ENCODE measurements around the gene GPR153. TPM values are rescaled to one million over a fixed set of nuclear protein-coding genes. Genes with fewer than 3 reads are reported as not detected.

GPR153 gene
- polyA plus RNA-seq, 1 of the 3 experiments (the other 2 are of a cell fraction), result 6.6 TPM

- TF ChIP-seq, protein P1, sequence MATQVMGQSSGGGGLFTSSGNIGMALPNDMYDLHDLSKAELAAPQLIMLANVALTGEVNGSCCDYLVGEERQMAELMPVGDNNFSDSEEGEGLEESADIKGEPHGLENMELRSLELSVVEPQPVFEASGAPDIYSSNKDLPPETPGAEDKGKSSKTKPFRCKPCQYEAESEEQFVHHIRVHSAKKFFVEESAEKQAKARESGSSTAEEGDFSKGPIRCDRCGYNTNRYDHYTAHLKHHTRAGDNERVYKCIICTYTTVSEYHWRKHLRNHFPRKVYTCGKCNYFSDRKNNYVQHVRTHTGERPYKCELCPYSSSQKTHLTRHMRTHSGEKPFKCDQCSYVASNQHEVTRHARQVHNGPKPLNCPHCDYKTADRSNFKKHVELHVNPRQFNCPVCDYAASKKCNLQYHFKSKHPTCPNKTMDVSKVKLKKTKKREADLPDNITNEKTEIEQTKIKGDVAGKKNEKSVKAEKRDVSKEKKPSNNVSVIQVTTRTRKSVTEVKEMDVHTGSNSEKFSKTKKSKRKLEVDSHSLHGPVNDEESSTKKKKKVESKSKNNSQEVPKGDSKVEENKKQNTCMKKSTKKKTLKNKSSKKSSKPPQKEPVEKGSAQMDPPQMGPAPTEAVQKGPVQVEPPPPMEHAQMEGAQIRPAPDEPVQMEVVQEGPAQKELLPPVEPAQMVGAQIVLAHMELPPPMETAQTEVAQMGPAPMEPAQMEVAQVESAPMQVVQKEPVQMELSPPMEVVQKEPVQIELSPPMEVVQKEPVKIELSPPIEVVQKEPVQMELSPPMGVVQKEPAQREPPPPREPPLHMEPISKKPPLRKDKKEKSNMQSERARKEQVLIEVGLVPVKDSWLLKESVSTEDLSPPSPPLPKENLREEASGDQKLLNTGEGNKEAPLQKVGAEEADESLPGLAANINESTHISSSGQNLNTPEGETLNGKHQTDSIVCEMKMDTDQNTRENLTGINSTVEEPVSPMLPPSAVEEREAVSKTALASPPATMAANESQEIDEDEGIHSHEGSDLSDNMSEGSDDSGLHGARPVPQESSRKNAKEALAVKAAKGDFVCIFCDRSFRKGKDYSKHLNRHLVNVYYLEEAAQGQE (IDR thresholded peaks at IDR 0.05; ENCODE audit: low read depth, low read length), result peak; percentile 100
- TF ChIP-seq ZBTB33 (IDR thresholded peaks at IDR 0.05; ENCODE audit: borderline replicate concordance, low read depth), result no peak
- TF ChIP-seq SMC3 (IDR thresholded peaks at IDR 0.05; ENCODE audit: low read depth, low read length), result peak; percentile 73
- TF ChIP-seq RAD21 (IDR thresholded peaks at IDR 0.05; ENCODE audit: low read length), result peak; percentile 67
Observed at GRCh38 chr1:6245086-6245868, 15.6 kb downstream of the GPR153 start (continued).

DNA sequence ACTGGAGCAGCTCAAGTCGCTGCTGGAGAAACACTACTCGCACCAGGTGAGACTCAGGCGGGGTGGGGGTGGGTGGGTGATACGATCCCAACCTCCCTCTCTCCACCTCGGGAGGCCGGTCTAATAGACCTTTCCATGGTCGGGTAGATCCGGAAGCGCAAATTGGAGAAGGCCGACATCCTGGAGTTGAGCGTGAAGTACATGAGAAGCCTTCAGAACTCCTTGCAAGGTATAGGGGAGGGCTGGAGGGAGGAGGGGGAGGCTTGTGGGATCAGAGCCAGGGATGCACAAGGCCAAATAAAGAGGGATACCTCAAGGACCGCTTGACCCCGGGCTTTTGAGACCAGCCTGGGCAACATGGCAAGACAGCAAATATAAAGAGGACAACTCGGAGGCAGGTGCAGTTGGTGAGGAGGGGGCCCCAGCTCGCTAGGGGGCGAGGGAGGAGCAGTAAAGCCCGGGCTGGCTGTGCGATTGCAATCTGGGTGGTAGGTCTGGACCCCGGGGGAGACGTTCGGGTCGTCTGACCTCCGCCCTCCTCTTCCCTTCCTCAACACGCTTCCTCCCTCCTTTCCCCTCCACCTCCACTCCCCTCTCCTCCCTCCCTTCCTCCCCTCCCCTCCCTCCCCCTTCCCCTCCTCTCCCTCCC lies 16.4 kb downstream of the GPR153 start:
- Histone ChIP-seq H3K36me3 (replicated peaks in 1 of 2; ENCODE audit: control insufficient read depth in 1 of 2, insufficient read depth in 2 of 2, low read length in 1 of 2) (no peaks in the 10 kb centered on the region), H3K79me2 (ENCODE audit: insufficient read depth) (no peaks in the 10 kb centered on the region), H4K20me1 (ENCODE audit: insufficient read depth) (peaks cover 3% of the 10 kb centered on the region; the same call in 1 of the 2 replicates), H3K9me3 (no peaks in the 10 kb centered on the region), H3K4me1 (ENCODE audit: control insufficient read depth in 1 of 2, insufficient read depth in 2 of 2, low read depth in 1 of 2, low read length in 1 of 2) (no peaks in the 10 kb centered on the region; a peak in 1 of 4 replicates), H3K9ac (no peak overlapping the region), H3K9me2 (no peaks in the 10 kb centered on the region), H3K27ac (ENCODE audit: low read depth in 2 of 2, low read length in 1 of 2) (peak overlapping the region in 1 of 2 experiments; percentile 36; a peak in 1 of 4 replicates), H2AFZ (ENCODE audit: low read depth) (no peak overlapping the region), H3K27me3 (ENCODE audit: insufficient read depth) (no peaks in the 10 kb centered on the region), H3K4me2 (no peak overlapping the region), H3F3A (replicated peaks; ENCODE audit: insufficient read depth) (no peaks in the 10 kb centered on the region), H3K4me3 (ENCODE audit: low read depth in 2 of 2, low read length in 1 of 2) (no peak overlapping the region; a peak in 1 of 4 replicates)
- CTCF ChIA-PET, result interaction anchor here (0.6 to 9.5 kb wide), 32 partner anchors 7 to 269 kb away, joined by 3 to 318 read pairs (median 6); partner anchors contain the start of genes GPR153, HES2, ICMT and NPHP4
- DNase-seq, result no peak
- POLR2A ChIA-PET, result interaction anchor here (1.0 to 1.9 kb wide), 4 partner anchors 9 to 101 kb away, joined by 3 to 5 read pairs (median 4); partner anchors contain the start of gene ICMT
- TF ChIP-seq RCOR1 (IDR thresholded peaks at IDR 0.05; ENCODE audit: low read length) (no peak), JUND (IDR thresholded peaks at IDR 0.05) (no peak), MXI1 (IDR thresholded peaks at IDR 0.05; ENCODE audit: low read depth, low read length) (0 out of 2 replicates have a peak, but pooled peaks have one; percentile 10), RXRA (IDR thresholded peaks at IDR 0.05; ENCODE audit: borderline replicate concordance, low read depth) (no peak), ZBTB33 (IDR thresholded peaks at IDR 0.05; ENCODE audit: borderline replicate concordance, low read depth) (no peak), GATA2 (CRISPR knock-in tag; IDR thresholded peaks at IDR 0.05) (no peak), CTCF (IDR thresholded peaks at IDR 0.05) (no peak)
- WGBS (ENCODE audit: low lambda C conversion rate), result 49% methylated on average over 23 of the region's 24 CpGs

Data from SK-N-SH (cell line).